Lower leg skin (tissue), 3 donors: ENCODE data around the gene ADARB1.

Source experiments
- CTCF ChIP-seq, 3 donors: fragments of 450-650 bp; IDR thresholded peaks; one replicate each; pipeline ENCODE4 v1.5.1; 2016; ENCODE audit warnings: antibody characterized with exemption in 3 of 3, mild to moderate bottlenecking in 3 of 3, moderate library complexity in 2 of 3
- POLR2A ChIP-seq, 2 donors: fragments of 450-650 bp; IDR thresholded peaks; one replicate each; pipeline ENCODE4 v1.6.1; 2016 to 2017; ENCODE audit warnings: antibody characterized with exemption in 2 of 2, mild to moderate bottlenecking in 1 of 2, moderate library complexity in 1 of 2

- TF ChIP-seq CTCF (IDR thresholded peaks at IDR 0.05): no peak
- TF ChIP-seq POLR2A (IDR thresholded peaks at IDR 0.05): no peak
Measured at GRCh38 chr21:45108034-45108790, 33.8 kb downstream of the ADARB1 start.
